OCI-LY3 (cell line): Measurements from ENCODE around the gene DNAJB11.

Experiments used
- EZH2phosphoT487 ChIP-seq: fragments of 200-600 bp; shearing (Covaris generic); IDR thresholded peaks from 2 replicates; pipeline ENCODE4 v1.6.1; 2018; ENCODE audit warnings: antibody characterized with exemption, mixed run types, low read depth
- TF ChIP-seq, protein P1 (sequence below): fragments of 200-600, 300-600 bp; sonication (generic); IDR thresholded peaks from 2 replicates; pipeline ENCODE4 v1.5.1; 2014; ENCODE audit warnings: antibody characterized with exemption, low read length, low read depth

GRCh38 chr3:186589856-186590579, 19.5 kb downstream of the DNAJB11 start:
- TF ChIP-seq, protein P1, sequence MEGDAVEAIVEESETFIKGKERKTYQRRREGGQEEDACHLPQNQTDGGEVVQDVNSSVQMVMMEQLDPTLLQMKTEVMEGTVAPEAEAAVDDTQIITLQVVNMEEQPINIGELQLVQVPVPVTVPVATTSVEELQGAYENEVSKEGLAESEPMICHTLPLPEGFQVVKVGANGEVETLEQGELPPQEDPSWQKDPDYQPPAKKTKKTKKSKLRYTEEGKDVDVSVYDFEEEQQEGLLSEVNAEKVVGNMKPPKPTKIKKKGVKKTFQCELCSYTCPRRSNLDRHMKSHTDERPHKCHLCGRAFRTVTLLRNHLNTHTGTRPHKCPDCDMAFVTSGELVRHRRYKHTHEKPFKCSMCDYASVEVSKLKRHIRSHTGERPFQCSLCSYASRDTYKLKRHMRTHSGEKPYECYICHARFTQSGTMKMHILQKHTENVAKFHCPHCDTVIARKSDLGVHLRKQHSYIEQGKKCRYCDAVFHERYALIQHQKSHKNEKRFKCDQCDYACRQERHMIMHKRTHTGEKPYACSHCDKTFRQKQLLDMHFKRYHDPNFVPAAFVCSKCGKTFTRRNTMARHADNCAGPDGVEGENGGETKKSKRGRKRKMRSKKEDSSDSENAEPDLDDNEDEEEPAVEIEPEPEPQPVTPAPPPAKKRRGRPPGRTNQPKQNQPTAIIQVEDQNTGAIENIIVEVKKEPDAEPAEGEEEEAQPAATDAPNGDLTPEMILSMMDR, result no peak
- TF ChIP-seq EZH2phosphoT487, result no peak
